Activated CD4-positive, CD25-positive, alpha-beta regulatory T cell treated with anti-CD3 and anti-CD28 coated beads, Interleukin-2, amount 50 U/mL, for 24 hours (primary cell): ENCODE data around the gene RBKS.
"Not testable (repeated sequence)": the region's sequence is repeated elsewhere in the genome, so short reads cannot be mapped to it uniquely, and the experiment has no call there.

ENCODE experiments used
- ATAC-seq, 2 donors: fragments of 150-1000 bp; cut with Tn5 transposase; one replicate each; pipeline ENCODE4 v1.10.0; 2021; ENCODE audit warnings: mild to moderate bottlenecking in 1 of 2, moderate library complexity in 1 of 2

The RBKS gene

GRCh38 chr2:27870724-27871123, 19.5 kb downstream of the RBKS start:
- no peak for ATAC-seq

GRCh38 chr2:27869763-27870162, 20.4 kb downstream of the RBKS start:
- no peak for ATAC-seq

DNA sequence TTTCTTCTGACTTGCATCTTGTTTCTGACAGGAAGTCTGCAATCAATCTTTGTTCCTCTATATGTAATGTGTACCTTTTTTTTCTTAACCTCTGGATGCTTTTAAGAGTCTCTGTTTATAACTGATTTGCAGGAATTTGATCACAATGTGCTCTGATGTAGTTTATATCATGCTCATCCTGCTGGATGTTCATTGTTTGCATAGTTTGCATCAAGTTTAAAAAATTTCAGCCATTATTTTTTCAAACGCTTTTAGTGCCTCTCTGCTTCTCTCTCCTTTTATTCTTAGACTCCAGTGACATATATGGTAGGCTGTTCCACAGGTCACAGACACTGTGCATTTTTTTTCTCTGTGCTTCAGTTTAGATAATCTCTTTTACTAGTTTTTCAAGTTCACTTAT, 23.9 kb downstream of the RBKS start:
- ATAC-seq = no peak

DNA sequence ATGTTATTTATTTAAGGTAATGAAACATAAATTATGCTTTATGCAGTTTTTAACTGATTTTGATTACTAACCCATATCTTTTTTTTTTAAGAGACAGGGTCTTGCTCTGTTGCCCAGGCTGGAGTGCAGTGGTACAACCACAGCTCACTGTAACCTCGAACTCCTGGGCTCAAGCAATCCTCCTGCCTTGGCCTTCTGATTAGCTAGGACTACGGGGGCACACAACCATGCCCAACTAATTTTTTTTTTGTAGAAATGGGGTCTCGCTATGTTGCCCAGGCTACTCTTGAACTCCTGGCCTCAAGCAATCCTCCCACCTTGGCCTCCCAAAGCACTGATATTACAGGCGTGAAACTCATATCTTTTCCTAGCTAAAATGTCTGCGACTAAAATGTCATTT, 26.2 kb downstream of the RBKS start:
- ATAC-seq = not testable (repeated sequence)

DNA sequence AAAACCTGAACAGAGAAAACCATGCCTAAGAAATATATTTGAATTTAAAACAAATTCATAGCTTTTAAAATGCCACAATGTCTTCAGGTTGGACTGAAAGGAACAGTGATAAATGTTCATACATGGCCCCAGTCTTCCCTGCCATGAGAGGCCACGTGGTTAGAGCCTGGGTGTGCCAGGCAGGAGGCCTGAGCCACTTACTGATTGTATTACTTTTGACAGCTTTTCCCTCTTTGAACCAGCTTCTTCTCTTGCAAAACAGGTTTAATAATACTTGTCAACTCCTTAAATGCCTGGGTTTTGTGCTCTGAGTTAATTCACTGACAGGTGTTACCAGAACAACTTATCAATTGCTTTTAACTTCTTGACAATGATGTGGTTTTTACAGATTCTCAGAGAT, 27.0 kb downstream of the RBKS start:
- no peak for ATAC-seq

DNA sequence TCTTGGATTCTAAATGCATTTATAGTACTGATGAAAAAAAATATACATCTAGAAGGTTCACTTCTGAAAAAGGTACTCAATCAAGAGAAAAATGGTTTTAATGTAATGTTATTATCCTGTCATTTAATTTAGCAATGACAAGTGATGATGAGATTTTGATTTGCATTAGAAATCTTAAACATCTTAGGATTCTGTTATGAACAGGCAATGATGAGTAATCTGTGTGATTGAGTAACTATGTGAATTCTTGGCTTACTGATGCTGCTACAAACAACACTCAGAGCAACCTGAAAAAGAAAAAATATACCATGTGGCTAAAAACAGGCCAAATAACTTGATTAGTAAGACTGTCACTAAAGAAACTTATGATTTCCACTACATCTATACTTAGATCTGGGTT, 30.1 kb downstream of the RBKS start:
- peak; percentile 75 to 77 for ATAC-seq

- peak; percentile 59 for ATAC-seq
Measured at GRCh38 chr2:27857417-27858172, 32.6 kb downstream of the RBKS start.

DNA sequence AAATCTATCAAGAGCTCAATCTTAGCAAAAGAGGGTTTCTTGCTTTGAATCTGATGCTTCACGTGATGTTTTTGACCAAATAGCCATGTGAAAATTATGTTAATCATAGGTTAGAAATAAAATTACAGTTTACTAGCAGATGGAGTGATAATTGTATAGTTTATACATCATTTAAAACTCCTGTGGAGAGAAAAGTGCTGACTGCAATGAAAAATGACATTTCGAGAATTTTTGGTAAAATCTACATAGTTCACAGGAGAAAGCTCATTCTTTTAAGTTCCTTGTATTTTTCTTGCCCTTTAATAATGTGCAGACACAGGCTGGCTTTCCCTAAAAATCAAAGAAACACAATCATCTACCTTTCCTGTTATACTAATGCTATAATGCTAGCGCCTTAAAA, 33.2 kb downstream of the RBKS start:
- no peak for ATAC-seq

- no peak for ATAC-seq
Measured at GRCh38 chr2:27856386-27856785, 33.8 kb downstream of the RBKS start.

DNA sequence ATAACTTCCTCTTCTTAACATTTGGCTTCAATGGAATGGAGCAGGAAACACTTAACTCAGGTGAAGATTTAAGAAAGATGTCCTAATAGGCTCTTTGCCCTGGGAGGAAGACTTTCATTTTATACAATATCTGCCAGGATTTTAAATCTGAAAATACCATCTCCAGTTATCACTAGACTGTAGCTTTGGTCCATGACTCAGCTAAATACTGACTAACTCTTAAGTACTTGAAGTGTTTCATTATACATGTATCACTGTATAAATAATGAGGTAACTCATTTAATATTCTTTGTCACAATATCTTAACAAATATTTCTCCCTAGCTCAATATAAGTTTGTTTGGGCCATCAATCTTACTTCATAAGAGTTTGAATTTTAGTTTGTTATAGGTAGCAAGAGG, 34.7 kb downstream of the RBKS start:
- ATAC-seq = peak; percentile 76 to 77

DNA sequence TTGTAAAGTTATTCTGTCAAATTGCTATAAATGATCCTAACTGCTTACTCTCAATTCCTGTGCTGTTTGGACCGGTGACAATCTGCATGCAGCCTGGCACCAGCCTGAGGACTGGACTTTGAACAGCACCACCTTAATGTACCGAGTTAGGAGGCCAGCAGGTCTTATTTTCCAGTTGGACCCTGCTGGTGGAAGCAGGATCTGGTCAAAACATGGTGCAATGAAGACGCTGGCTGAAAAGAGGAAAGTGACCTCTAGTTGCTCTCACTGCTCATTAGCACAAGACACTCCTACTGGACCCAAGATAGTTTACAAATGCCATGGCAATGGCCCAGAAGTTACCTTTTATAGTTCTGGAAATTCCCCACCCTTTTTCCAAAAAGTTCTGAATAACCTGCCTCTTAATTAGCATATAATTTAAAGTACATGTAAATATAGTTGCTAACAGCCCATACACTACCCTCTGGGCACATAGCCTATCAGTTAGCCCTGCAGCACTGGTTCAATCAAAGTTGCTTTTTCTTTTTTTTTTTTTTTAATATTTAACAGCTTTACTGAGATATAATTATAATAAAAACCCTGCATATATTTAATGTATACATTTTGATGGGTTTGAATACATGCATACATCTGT, 35.8 kb downstream of the RBKS start:
- ATAC-seq = no peak

- ATAC-seq = no peak
Measured at GRCh38 chr2:27852691-27853090, 37.5 kb downstream of the RBKS start.

DNA sequence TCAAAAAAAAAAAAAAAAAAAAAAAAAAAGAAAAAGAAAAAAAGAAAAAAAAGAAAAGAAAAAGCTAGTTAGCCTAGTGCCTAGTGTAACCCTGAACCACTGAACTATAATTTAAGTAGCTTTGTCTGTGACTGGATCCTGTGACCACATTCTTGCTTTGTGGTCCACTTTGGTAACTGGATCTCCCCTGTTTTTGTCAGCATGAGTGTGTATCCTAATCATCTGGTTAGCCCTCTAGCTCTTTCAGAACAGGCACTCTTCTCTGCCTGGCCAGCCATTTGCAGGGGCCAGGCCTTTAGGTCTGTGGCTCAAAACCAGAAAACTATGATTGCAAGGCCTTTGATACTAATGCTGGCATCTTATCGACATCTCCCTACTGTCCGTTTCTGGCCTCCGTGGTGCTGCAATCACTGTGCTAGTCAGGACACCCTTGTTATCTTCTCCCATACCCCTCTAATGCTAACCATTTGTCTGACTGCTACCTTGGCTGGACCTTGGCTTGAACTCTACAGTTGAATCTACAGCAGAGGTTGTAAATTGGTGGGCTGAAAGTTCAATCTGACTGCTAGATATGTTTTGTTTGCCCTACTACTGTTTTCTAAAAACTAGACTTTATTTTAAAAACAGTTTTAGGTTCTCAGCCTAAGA, 40.5 kb downstream of the RBKS start:
- ATAC-seq = no peak

DNA sequence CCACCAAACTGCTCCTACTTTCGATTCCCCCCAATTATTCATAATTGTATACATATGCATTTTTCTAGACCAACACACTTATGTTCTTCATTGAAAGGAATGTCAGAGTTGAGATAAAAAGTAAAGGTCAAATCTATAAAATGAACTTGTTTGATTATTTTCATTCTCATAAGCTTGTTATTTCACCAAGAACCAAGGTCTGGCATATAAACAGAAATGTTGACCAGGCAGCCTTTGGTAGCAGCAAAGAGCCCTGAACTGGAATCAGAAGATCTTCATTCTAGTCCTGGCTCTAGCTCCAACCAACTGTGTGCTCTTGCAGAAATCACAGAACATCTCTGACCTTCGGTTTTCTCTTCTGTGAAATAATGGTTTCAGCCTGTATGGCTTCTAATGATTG, 42.9 kb downstream of the RBKS start:
- no peak for ATAC-seq

- ATAC-seq = no peak
Measured at GRCh38 chr2:27844821-27845255, 45.3 kb downstream of the RBKS start.

DNA sequence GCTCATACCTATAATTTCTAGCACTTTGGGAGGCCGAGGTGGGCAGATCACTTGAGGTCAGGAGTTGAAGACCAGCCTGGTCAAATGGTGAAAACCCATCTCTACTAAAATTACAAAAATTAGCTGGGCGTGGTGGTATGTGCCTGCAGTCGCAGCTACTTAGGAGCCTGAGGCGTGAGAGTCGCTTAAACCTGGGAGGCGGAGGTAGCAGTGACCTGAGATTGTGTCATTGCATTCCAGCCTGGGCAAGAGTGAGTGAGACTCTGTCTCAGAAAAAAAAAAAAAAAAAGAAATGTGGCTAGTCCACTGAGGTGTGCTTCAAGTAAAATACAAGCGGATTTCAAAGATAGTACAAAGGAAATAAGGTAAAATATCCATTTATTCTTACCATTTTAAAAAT, 46.2 kb downstream of the RBKS start:
- no peak for ATAC-seq

DNA sequence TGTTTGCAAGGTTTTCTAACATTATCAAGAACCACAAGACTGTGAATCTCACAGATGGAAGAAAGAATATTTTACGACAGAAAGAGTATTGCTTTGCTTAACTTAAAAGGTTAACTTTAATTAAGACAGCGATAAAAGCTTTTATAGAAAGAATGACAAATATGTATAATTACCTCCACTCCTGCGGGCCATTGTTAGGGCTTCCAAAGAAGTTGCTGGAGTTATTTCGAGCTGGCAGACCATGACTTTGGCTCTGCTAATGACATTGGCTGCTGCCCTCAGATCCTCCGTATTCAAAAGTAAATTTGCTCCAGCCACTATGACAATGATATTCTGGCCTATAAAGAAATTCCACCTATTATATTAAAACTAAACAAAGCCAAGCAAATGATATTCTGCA, 47.3 kb downstream of the RBKS start:
- ATAC-seq = no peak

GRCh38 chr2:27839022-27839618, 51.1 kb downstream of the RBKS start:
- no peak for ATAC-seq

- no peak for ATAC-seq
Measured at GRCh38 chr2:27838502-27838901, 51.7 kb downstream of the RBKS start.

- no peak for ATAC-seq
Measured at GRCh38 chr2:27833931-27834330, 56.3 kb downstream of the RBKS start.

GRCh38 chr2:27832396-27832795, 57.8 kb downstream of the RBKS start:
- ATAC-seq = no peak

DNA sequence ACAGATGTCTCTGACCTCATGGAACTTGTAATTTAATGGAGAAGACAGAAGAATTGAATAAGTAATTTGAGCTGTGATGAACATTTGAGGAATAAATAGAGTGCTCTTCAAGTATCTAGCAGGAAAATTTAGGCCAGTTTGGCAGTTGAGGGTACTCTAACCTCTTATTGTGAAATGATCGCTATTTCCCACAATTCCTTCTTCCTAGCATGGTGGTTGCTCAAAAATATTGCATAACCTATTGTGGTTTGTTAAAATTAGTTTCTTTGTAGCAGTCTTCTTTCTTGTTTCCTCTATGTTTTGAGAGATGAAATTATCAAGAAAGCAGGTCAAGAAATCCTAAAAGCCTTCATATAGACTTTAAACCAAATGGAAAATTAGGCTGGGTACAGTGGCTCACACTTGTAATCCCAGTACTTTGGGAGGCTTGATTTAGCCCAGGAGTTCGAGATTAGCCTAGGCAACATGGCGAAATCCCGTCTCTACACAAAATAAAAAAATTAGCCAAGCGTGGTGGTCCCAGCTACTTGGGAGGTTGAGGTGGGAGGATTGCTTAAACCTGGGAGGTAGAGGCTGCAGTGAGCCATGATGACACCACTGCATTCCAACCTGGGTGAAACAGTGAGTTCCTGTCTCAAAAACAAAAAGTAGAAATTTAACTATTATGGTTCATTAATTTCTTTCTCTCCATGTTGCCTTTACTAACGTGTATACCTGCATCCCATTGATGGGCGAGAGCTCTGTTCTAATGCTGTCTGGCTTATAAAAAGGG, 58.7 kb downstream of the RBKS start:
- no peak for ATAC-seq

GRCh38 chr2:27830656-27831055, 59.5 kb downstream of the RBKS start:
- ATAC-seq = no peak
